Gastrocnemius medialis (tissue), 4 donors: ENCODE data around the gene TRIOBP.

ENCODE experiments used
- CTCF ChIP-seq, 5 experiments: fragments of 450-650 bp in 3 of 5; fragments of 200-600 bp in 2 of 5; sonication (generic) in 2 of 5; IDR thresholded peaks in 4 of 5; conservative IDR thresholded peaks in 1 of 5; 1 replicate in 4 of 5; 2 replicates in 1 of 5; pipeline ENCODE4 v1.5.1; 2016 to 2019; ENCODE audit warnings: antibody characterized with exemption in 5 of 5, mild to moderate bottlenecking in 3 of 5, moderate library complexity in 3 of 5
- POLR2A ChIP-seq, 2 donors: fragments of 450-650 bp; IDR thresholded peaks; one replicate each; pipeline ENCODE4 v1.6.1; 2017; ENCODE audit warnings: antibody characterized with exemption in 2 of 2, mild to moderate bottlenecking in 2 of 2, moderate library complexity in 2 of 2

- TF ChIP-seq CTCF (IDR thresholded peaks at IDR 0.05 in 4 of 5, conservative IDR thresholded peaks at IDR 0.05 in 1 of 5) (no peak), POLR2A (IDR thresholded peaks at IDR 0.05) (no peak)
These were observed 639 bp downstream of the TRIOBP start for GRCh38 chr22:37697538-37697835.
